H1 (cell line): ENCODE measurements around the gene CCDC15. TPM values are rescaled to one million over a fixed set of nuclear protein-coding genes. Genes with fewer than 3 reads are reported as not detected.
A peak's percentile ranks its signal among the peaks of the same experiment; 100 is the strongest.

Source experiments
- CTCF ChIA-PET: fragments of 300-600 bp; sonication (Branson Sonifier 250); formaldehyde crosslinking; loops from one replicate; lab custom pipeline; 2021; ENCODE audit not compliant: partially characterized antibody; lab: Charles Lee
- POLR2A ChIA-PET: fragments of 300-600 bp; sonication (Branson Sonifier 250); formaldehyde crosslinking; loops from one replicate; lab custom pipeline; 2021; ENCODE audit warnings: inconsistent platforms; ENCODE audit not compliant: partially characterized antibody; lab: Charles Lee
- DNase-seq, 2 experiments: peaks; one replicate each; pipeline versions ENCODE4 v3.0.0 to v3.0.0-alpha.2; 2010 to 2022; ENCODE audit warnings: low spot score in 2 of 2, low read depth in 1 of 2, mixed read lengths in 1 of 2
- FAIRE-seq: peaks from 2 replicates; lab custom pipeline; 2011; peaks lifted over from hg19 to GRCh38; lab: Jason Lieb, UNC
- H2AFZ ChIP-seq: 2 replicates; pipeline ENCODE4 v1.8.1; 2012; ENCODE audit warnings: low read length, inconsistent platforms
- H2AK5ac ChIP-seq: 2 replicates; pipeline ENCODE4 v1.6.1; 2013; ENCODE audit warnings: low read depth, low read length
- H2BK120ac ChIP-seq: replicated peaks from 2 replicates; pipeline ENCODE3; 2013; ENCODE audit warnings: low read depth, low read length, inconsistent platforms
- H2BK12ac ChIP-seq: 2 replicates; pipeline ENCODE4 v1.6.1; 2013; ENCODE audit warnings: low read depth, low read length
- H2BK15ac ChIP-seq: 2 replicates; pipeline ENCODE4 v1.6.1; 2013; ENCODE audit warnings: low read length
- H2BK20ac ChIP-seq: 2 replicates; pipeline ENCODE4 v1.6.1; 2013; ENCODE audit warnings: low read length
- H2BK5ac ChIP-seq: 2 replicates; pipeline ENCODE4 v1.6.1; 2013; ENCODE audit warnings: low read depth, low read length
- H3K14ac ChIP-seq: 2 replicates; pipeline ENCODE4 v1.6.1; 2013; ENCODE audit warnings: inconsistent platforms; ENCODE audit not compliant: insufficient read length
- H3K18ac ChIP-seq: 2 replicates; pipeline ENCODE4 v1.6.1; 2013; ENCODE audit warnings: low read length; ENCODE audit errors: extremely low read depth
- H3K23ac ChIP-seq: 2 replicates; pipeline ENCODE4 v1.6.1; 2013; ENCODE audit warnings: inconsistent platforms; ENCODE audit not compliant: insufficient read length
- H3K23me2 ChIP-seq: 2 replicates; pipeline ENCODE4 v1.6.1; 2013; ENCODE audit warnings: low read depth, low read length
- H3K27ac ChIP-seq: 2 replicates; pipeline ENCODE4 v1.6.1; 2011; ENCODE audit warnings: low read depth, low read length, inconsistent platforms
- H3K27me3 ChIP-seq, 4 experiments: replicated peaks in 1 of 4; 1 replicate in 1 of 4; 2 replicates in 3 of 4; pipeline versions ENCODE4 v1.6.1 to v1.8.1; 2011 to 2013; ENCODE audit warnings: low read length in 3 of 4, mild to moderate bottlenecking in 3 of 4, inconsistent platforms in 2 of 4, mixed read lengths in 2 of 4, moderate library complexity in 1 of 4; ENCODE audit not compliant: control insufficient read depth in 3 of 4, insufficient read depth in 3 of 4; ENCODE audit errors: extremely low read depth in 1 of 4
- H3K36me3 ChIP-seq, 4 experiments: 2 replicates each; pipeline versions ENCODE4 v1.6.1 to v1.8.1; 2011 to 2013; ENCODE audit warnings: mild to moderate bottlenecking in 4 of 4, low read length in 3 of 4, moderate library complexity in 2 of 4, control low read depth in 1 of 4, inconsistent platforms in 1 of 4; ENCODE audit not compliant: insufficient read depth in 4 of 4, control insufficient read depth in 2 of 4
- H3K4ac ChIP-seq: replicated peaks from 2 replicates; pipeline ENCODE3; 2013; ENCODE audit warnings: low read length, low read depth, mixed read lengths, inconsistent platforms; ENCODE audit not compliant: insufficient read length
- H3K4me1 ChIP-seq, 4 experiments: replicated peaks in 1 of 4; 1 replicate in 1 of 4; 2 replicates in 3 of 4; pipeline versions ENCODE4 v1.6.1 to v1.8.1; 2011 to 2013; ENCODE audit warnings: low read length in 3 of 4, inconsistent platforms in 2 of 4, mixed read lengths in 1 of 4; ENCODE audit not compliant: insufficient read depth in 4 of 4, control insufficient read depth in 3 of 4
- H3K4me2 ChIP-seq, 2 experiments: 2 replicates each; pipeline versions ENCODE4 v1.6.1 to v1.8.1; 2011 to 2013; ENCODE audit warnings: low read depth in 2 of 2, low read length in 2 of 2, control low read depth in 1 of 2, inconsistent platforms in 1 of 2, mild to moderate bottlenecking in 1 of 2; ENCODE audit not compliant: insufficient read depth in 1 of 2
- H3K4me3 ChIP-seq, 4 experiments: fragments of 200-600, 300-600 bp in 1 of 4; sonication (generic), shearing (Covaris generic), sonication (Bioruptor Twin) in 1 of 4; 2 replicates each; pipeline versions ENCODE4 v1.5.1 to v1.8.1; 2011 to 2016; ENCODE audit warnings: low read length in 4 of 4, low read depth in 3 of 4, control low read depth in 2 of 4, inconsistent platforms in 2 of 4, mild to moderate bottlenecking in 2 of 4, mixed read lengths in 1 of 4, moderate library complexity in 1 of 4; ENCODE audit not compliant: insufficient read depth in 2 of 4; ENCODE audit errors: extremely low read depth in 1 of 4
- H3K56ac ChIP-seq: replicated peaks from 2 replicates; pipeline ENCODE3; 2013; ENCODE audit warnings: low read depth, mild to moderate bottlenecking, mixed read lengths, low read length, inconsistent platforms; ENCODE audit not compliant: insufficient read length
- H3K79me1 ChIP-seq: 2 replicates; pipeline ENCODE4 v1.6.1; 2013; ENCODE audit warnings: low read depth, low read length, control low read depth
- H3K79me2 ChIP-seq, 2 experiments: 2 replicates each; pipeline versions ENCODE4 v1.6.1 to v1.8.1; 2012 to 2013; ENCODE audit warnings: low read length in 2 of 2, mild to moderate bottlenecking in 2 of 2, inconsistent platforms in 1 of 2; ENCODE audit not compliant: insufficient read depth in 2 of 2, control insufficient read depth in 1 of 2
- H3K9ac ChIP-seq, 4 experiments: replicated peaks in 1 of 4; 1 replicate in 1 of 4; 2 replicates in 3 of 4; pipeline versions ENCODE4 v1.6.1 to v1.8.1; 2011 to 2013; ENCODE audit warnings: low read depth in 3 of 4, low read length in 3 of 4, control low read depth in 2 of 4, mild to moderate bottlenecking in 2 of 4, moderate library complexity in 2 of 4, inconsistent platforms in 1 of 4; ENCODE audit errors: extremely low read depth in 1 of 4
- H3K9me3 ChIP-seq, 2 experiments: 2 replicates each; pipeline versions ENCODE4 v1.6.1 to v1.8.1; 2012 to 2013; ENCODE audit warnings: mild to moderate bottlenecking in 2 of 2, moderate library complexity in 2 of 2, control low read depth in 1 of 2, inconsistent platforms in 1 of 2, low read depth in 1 of 2, low read length in 1 of 2, mixed read lengths in 1 of 2; ENCODE audit not compliant: insufficient read depth in 2 of 2
- H4K20me1 ChIP-seq, 2 experiments: replicated peaks in 1 of 2; 2 replicates each; pipeline versions ENCODE3 to v1.8.1; 2011 to 2013; ENCODE audit warnings: inconsistent platforms in 2 of 2, low read length in 2 of 2, mild to moderate bottlenecking in 1 of 2; ENCODE audit not compliant: insufficient read depth in 2 of 2, control insufficient read depth in 1 of 2
- H4K5ac ChIP-seq: 2 replicates; pipeline ENCODE4 v1.6.1; 2013; ENCODE audit warnings: low read length, low read depth, mixed read lengths, inconsistent platforms; ENCODE audit not compliant: insufficient read length
- H4K8ac ChIP-seq: 2 replicates; pipeline ENCODE4 v1.8.0; 2013; ENCODE audit warnings: mild to moderate bottlenecking, moderate library complexity, low read length, inconsistent platforms; ENCODE audit not compliant: insufficient read depth; ENCODE audit errors: extremely low read depth
- H4K91ac ChIP-seq: replicated peaks from 2 replicates; pipeline ENCODE3; 2013; ENCODE audit warnings: low read length, mixed read lengths, inconsistent platforms; ENCODE audit not compliant: insufficient read length
- CBX8 ChIP-seq: fragments of 300-800, 300-1000 bp; sonication (generic); IDR thresholded peaks from 2 replicates; pipeline ENCODE4 v1.7.1; 2016; ENCODE audit warnings: low read depth, low read length, borderline replicate concordance
- RAD21 ChIP-seq, 2 experiments: IDR thresholded peaks in 1 of 2; conservative IDR thresholded peaks in 1 of 2; 2 replicates each; pipeline ENCODE4 v1.6.1; 2011; ENCODE audit warnings: low read depth in 2 of 2, low read length in 2 of 2, improper control_type of control experiment in 1 of 2, inconsistent platforms in 1 of 2, mild to moderate bottlenecking in 1 of 2, moderate library complexity in 1 of 2
- WGBS, 2 experiments: shearing (Covaris generic) in 1 of 2; methylation state at CpG; one replicate each; pipeline versions ENCODE4 v1.1.6 to v1.1.7; 2013 to 2015; ENCODE audit warnings: low lambda C conversion rate in 2 of 2, mixed read lengths in 2 of 2, inconsistent platforms in 1 of 2, low coverage in 1 of 2, missing lambda C conversion rate in 1 of 2; ENCODE audit not compliant: insufficient replicate concordance in 2 of 2, insufficient coverage in 1 of 2, insufficient read length in 1 of 2; ENCODE audit errors: extremely low coverage in 1 of 2, missing lambda C conversion rate in 1 of 2; 5-methylcytosine and 5-hydroxymethylcytosine counted together
- polyA plus RNA-seq, 7 experiments: library from polyadenylated mRNA; depleted of rRNA in 3 of 7; stranded (reverse) in 5 of 7; unstranded in 2 of 7; fragments of >200 nt in 5 of 7; fragments of 200-250 nt in 2 of 7; gene quantifications; 1 replicate in 5 of 7; 2 replicates in 1 of 7; 4 replicates in 1 of 7; pipeline versions ENCODE4 v1.2.1 to v1.2.3, GENCODE V29; 2011 to 2013; ENCODE audit warnings: missing spikeins in 2 of 7, mixed read lengths in 2 of 7
- total RNA-seq: library from RNA; stranded (reverse); fragmentation: NEBNext Ultra II Directional; extraction: Animal tissue kit (Norgen Biotek cat#: 25700); gene quantifications from 2 replicates; pipeline ENCODE4 v1.2.1, GENCODE V29; 2021
- TF ChIP-seq, protein P1 (sequence below), 3 experiments: IDR thresholded peaks; 1 replicate in 2 of 3; 2 replicates in 1 of 3; pipeline versions ENCODE4 v1.5.1 to v1.6.1; 2011; ENCODE audit warnings: low read length in 3 of 3, mild to moderate bottlenecking in 3 of 3, inconsistent platforms in 2 of 3, low read depth in 1 of 3, moderate library complexity in 1 of 3; ENCODE audit not compliant: insufficient read depth in 1 of 3; ENCODE audit errors: control extremely low read depth in 1 of 3

The CCDC15 gene
- total and polyA plus RNA-seq, 2 of the 8 experiments (the other 6 are each of a cell fraction or from before 2014, with no cell fraction given), result 1.5 to 3.1 TPM

DNA sequence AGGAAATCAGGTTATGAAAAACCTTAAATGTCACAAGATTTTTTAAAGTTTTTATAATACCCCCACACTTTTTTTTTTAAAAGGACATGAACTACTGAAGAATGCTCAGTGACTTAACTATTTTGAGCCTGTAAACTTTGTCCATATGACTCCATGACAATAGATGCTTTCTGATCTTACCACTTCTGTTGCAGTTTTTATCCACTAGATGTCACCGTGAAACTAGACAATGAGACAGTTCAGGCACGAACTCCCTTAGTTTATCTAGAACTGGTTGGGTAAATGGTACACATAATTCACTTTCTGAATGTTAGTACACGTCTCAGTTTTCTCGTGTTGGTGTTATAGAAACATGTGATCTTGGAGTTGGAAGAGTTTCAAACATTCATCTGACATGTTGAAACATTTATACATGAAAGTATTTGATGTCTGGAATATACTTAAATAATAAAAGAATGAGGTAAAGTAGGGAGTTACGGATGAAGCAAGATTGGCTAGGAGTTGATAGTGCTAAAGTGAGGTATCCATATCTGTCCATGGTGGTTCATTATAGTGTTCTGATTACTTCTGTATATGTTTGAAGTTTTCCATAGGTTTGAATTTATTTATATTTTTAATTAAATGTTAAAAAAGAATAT, 8.1 kb downstream of the CCDC15 start:
- no peak overlapping the region for H3K4me2 ChIP-seq
- no peak overlapping the region for H3K27ac ChIP-seq
- POLR2A ChIA-PET, result no interaction called here
- no peaks in the 10 kb centered on the region for H4K20me1 ChIP-seq
- no peaks in the 10 kb centered on the region for H3K23me2 ChIP-seq
- no peak overlapping the region for H2BK120ac ChIP-seq
- H4K8ac ChIP-seq, result no peak overlapping the region
- H3K4me1 ChIP-seq, result no peaks in the 10 kb centered on the region
- CTCF ChIA-PET, result interaction anchor here (1.1 to 1.3 kb wide), 2 partner anchors 129 to 385 kb away, joined by 4 read pairs; no protein-coding TSS in a partner anchor
- no peaks in the 10 kb centered on the region for H3K79me2 ChIP-seq
- TF ChIP-seq CBX8 (no peak), RAD21 (IDR thresholded peaks at IDR 0.05 in 1 of 2, conservative IDR thresholded peaks at IDR 0.05 in 1 of 2; ENCODE audit: low read depth in 2 of 2, low read length in 2 of 2) (peak; percentile 80 to 89)
- TF ChIP-seq, protein P1, sequence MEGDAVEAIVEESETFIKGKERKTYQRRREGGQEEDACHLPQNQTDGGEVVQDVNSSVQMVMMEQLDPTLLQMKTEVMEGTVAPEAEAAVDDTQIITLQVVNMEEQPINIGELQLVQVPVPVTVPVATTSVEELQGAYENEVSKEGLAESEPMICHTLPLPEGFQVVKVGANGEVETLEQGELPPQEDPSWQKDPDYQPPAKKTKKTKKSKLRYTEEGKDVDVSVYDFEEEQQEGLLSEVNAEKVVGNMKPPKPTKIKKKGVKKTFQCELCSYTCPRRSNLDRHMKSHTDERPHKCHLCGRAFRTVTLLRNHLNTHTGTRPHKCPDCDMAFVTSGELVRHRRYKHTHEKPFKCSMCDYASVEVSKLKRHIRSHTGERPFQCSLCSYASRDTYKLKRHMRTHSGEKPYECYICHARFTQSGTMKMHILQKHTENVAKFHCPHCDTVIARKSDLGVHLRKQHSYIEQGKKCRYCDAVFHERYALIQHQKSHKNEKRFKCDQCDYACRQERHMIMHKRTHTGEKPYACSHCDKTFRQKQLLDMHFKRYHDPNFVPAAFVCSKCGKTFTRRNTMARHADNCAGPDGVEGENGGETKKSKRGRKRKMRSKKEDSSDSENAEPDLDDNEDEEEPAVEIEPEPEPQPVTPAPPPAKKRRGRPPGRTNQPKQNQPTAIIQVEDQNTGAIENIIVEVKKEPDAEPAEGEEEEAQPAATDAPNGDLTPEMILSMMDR (IDR thresholded peaks at IDR 0.05; ENCODE audit: control extremely low read depth in 1 of 3, insufficient read depth in 1 of 3, low read depth in 1 of 3, low read length in 3 of 3), result peak in 2 of 3 experiments; percentile 60 to 70; a peak in 2 of 4 replicates
- TF ChIP-seq, all 59 proteins: peak for 2
- Histone ChIP-seq H3K18ac (no peak overlapping the region), H3K14ac (no peak overlapping the region), H2BK20ac (no peak overlapping the region), H2BK12ac (no peak overlapping the region), H3K56ac (no peak overlapping the region), H2AK5ac (no peak overlapping the region), H3K9ac (no peak overlapping the region), H3K36me3 (no peaks in the 10 kb centered on the region), H3K27me3 (no peaks in the 10 kb centered on the region), H3K79me1 (no peaks in the 10 kb centered on the region), H2BK5ac (no peak overlapping the region), H2AFZ (no peak overlapping the region), H3K9me3 (no peaks in the 10 kb centered on the region), H2BK15ac (no peak overlapping the region), H3K4me3 (no peak overlapping the region), H3K4ac (no peak overlapping the region), H3K23ac (no peak overlapping the region), H4K5ac (no peak overlapping the region), H4K91ac (no peak overlapping the region)
- DNase-seq, result no peak
- FAIRE-seq, result peak; percentile 68
- WGBS, 2 experiments, result 40 to 100% methylated on average over 1 to 5 of the region's 5 CpGs
